DND-41 (cell line): ENCODE data around the gene GPR153.

Source experiments
- CTCF ChIP-seq: IDR thresholded peaks from 2 replicates; pipeline ENCODE4 v1.5.1; 2012; ENCODE audit warnings: borderline replicate concordance, low read length, moderate library complexity, mild to moderate bottlenecking; ENCODE audit not compliant: poor library complexity, severe bottlenecking; ENCODE audit errors: extremely low read depth
- EZH2 ChIP-seq: IDR thresholded peaks from 3 replicates; pipeline ENCODE4 v1.6.1; 2012; ENCODE audit warnings: borderline replicate concordance, low read depth, mild to moderate bottlenecking, moderate library complexity, low read length, inconsistent platforms; ENCODE audit not compliant: severe bottlenecking

- TF ChIP-seq CTCF: no peak
- TF ChIP-seq EZH2: no peak
Observed at GRCh38 chr1:6247651-6248050, 13.2 kb downstream of the GPR153 start.
